MM.1S (cell line): ENCODE data around the gene FEZ2.

ENCODE experiments used
- CTCF ChIP-seq: fragments of 300-600 bp; sonication (generic); IDR thresholded peaks from 2 replicates; pipeline ENCODE4 v1.5.1; 2016; ENCODE audit warnings: antibody characterized with exemption, low read length, mixed read lengths
- EZH2 ChIP-seq: fragments of 300-600 bp; sonication (generic); optimal IDR thresholded peaks from 2 replicates; pipeline ENCODE3; 2017; ENCODE audit warnings: low read depth, mild to moderate bottlenecking, antibody characterized with exemption, low read length, mixed read lengths

DNA sequence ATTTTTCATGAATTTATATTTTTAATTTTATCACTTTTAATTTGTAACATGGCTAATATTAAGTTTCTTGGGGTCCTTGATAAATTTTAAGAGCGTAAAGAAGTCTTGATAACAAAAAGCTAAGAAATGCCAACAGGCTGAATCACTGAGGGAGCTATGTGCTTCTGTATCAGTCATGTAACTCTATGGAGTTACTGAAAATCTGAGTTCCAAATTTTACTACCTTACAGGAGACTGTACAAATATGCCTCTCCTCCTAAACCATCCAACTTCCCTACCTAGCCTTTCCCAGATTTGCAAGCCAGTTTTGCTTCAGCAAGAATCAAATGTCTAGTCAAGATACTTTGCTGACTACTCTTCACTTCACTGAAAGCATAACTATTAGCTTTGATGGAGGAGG, 35.7 kb downstream of the FEZ2 start:
- TF ChIP-seq CTCF (no peak), EZH2 (no peak)
